Measurements from ENCODE around the gene CSH2. TPM values are rescaled to one million over a fixed set of nuclear protein-coding genes. Genes with fewer than 3 reads are reported as not detected.

Gene CSH2
- polyA plus RNA-seq, 1 donor, result 0.06 TPM

DNA sequence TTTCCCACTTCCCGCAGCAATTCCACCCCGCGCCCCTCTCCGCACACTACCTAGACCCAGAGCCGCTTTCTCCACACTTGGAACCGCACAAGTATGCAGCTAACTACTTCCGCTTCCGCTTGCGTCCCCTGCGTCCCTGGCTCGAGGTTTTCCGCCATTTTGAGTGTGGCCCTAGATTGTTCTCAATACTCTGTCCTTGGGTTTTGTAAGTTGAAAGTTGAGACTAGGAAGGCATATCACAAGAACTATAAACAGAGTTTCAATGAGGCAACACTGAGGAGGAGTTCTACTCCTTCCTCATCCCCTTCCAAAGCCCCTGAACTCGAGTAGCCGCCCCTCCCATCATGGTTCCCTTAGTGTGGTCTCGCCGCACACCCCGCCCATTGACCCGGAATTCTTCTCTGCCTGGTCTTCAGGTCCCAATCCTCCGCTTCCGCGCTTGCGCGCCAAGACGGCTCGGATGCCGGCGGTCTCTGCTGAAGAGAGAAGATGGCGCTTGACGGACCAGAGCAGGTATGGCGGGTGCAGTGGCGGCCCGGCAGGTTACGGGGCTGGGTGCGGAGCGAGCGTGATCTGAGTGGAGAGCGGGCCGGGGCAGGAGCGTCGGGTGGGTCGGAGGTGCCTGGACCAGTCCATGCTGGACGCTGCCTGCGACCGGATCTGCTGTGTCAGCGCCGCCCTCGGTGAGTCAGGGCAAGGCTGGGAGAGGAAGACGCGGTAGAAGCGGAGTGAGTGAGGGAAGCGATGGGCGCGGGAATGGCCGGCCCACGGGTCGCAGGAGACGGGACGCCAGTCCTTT is 46.3 kb downstream of the CSH2 start, which contains the start of the genes FTSJ3 and PSMC5:
Gene FTSJ3, minus strand, starts transcription at position 662 of the 799 bp plus-strand sequence. CDS start 761 bp downstream, outside the sequence.
Gene PSMC5, plus strand, starts transcription at position 430 of the 799 bp plus-strand sequence. Its CDS starts 60 bp downstream, at position 490.
- H3K9me3 ChIP-seq (ENCODE audit: control insufficient read depth, low read depth, low read length), result no peaks in the 10 kb centered on the region
- peaks cover 11% of the 10 kb centered on the region for H3K4me1 ChIP-seq (ENCODE audit: control insufficient read depth, insufficient read depth, low read length)
- 0% methylated on average over 1 of the region's 58 CpGs for WGBS (ENCODE audit: insufficient coverage, low lambda C conversion rate)
- H3K27ac ChIP-seq (ENCODE audit: low read length), result peak within 1 kb of the TSS; percentile 81
- no peaks in the 10 kb centered on the region for H3K27me3 ChIP-seq (ENCODE audit: control insufficient read depth, insufficient read depth, low read length)
- H3K4me3 ChIP-seq (ENCODE audit: low read length), result peak within 1 kb of the TSS; percentile 69
- peak; percentile 95 to 98 for DNase-seq
- H3K36me3 ChIP-seq (ENCODE audit: control insufficient read depth, insufficient read depth, low read length), result peaks cover 65% of the 10 kb centered on the region

GRCh38 chr17:63826468-63827001 is 46.9 kb downstream of the CSH2 start:
- WGBS (ENCODE audit: insufficient coverage, low lambda C conversion rate), result no CpG with 5 or more reads among the region's 31 CpGs
- peaks cover 65% of the 10 kb centered on the region for H3K36me3 ChIP-seq (ENCODE audit: control insufficient read depth, insufficient read depth, low read length)
- no peak for DNase-seq
- H3K4me3 ChIP-seq (ENCODE audit: low read length), result peak overlapping the region; percentile 69
- peaks cover 11% of the 10 kb centered on the region for H3K4me1 ChIP-seq (ENCODE audit: control insufficient read depth, insufficient read depth, low read length)
- peak overlapping the region; percentile 81 for H3K27ac ChIP-seq (ENCODE audit: low read length)
- no peaks in the 10 kb centered on the region for H3K9me3 ChIP-seq (ENCODE audit: control insufficient read depth, low read depth, low read length)
- no peaks in the 10 kb centered on the region for H3K27me3 ChIP-seq (ENCODE audit: control insufficient read depth, insufficient read depth, low read length)

DNA sequence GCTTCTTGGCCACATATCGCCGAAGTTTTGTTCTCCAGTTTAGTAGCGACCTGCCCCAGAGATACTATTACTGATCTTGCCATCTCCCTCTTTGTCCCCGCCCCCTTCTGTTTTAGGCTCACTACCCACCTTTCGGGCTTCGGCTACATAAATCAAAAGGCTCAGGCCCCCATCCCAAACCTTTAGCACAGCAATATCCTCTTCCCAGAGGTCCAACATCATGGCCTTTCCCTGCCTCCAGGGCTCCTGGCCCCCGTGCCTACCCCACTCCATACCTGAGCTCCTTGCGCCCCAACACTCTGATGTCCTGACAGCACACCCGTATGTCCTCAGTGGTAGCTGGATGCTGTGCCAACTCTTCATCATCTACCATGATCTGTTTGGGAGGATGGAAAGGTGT is 49.1 kb downstream of the CSH2 start:
- H3K4me3 ChIP-seq (ENCODE audit: low read length), result no peak overlapping the region
- H3K4me1 ChIP-seq (ENCODE audit: control insufficient read depth, insufficient read depth, low read length), result peaks cover 16% of the 10 kb centered on the region
- no peaks in the 10 kb centered on the region for H3K9me3 ChIP-seq (ENCODE audit: control insufficient read depth, low read depth, low read length)
- 94% methylated on average over 3 of the region's 9 CpGs for WGBS (ENCODE audit: insufficient coverage, low lambda C conversion rate)
- H3K36me3 ChIP-seq (ENCODE audit: control insufficient read depth, insufficient read depth, low read length), result peaks cover 62% of the 10 kb centered on the region
- no peak overlapping the region for H3K27ac ChIP-seq (ENCODE audit: low read length)
- no peaks in the 10 kb centered on the region for H3K27me3 ChIP-seq (ENCODE audit: control insufficient read depth, insufficient read depth, low read length)
- DNase-seq, result no peak

- DNase-seq, result no peak
- no peak overlapping the region for H3K27ac ChIP-seq (ENCODE audit: low read length)
- 100% methylated on average over 2 of the region's 13 CpGs for WGBS (ENCODE audit: insufficient coverage, low lambda C conversion rate)
- H3K9me3 ChIP-seq (ENCODE audit: control insufficient read depth, low read depth, low read length), result no peaks in the 10 kb centered on the region
- peaks cover 18% of the 10 kb centered on the region for H3K4me1 ChIP-seq (ENCODE audit: control insufficient read depth, insufficient read depth, low read length)
- H3K4me3 ChIP-seq (ENCODE audit: low read length), result no peak overlapping the region
- no peaks in the 10 kb centered on the region for H3K27me3 ChIP-seq (ENCODE audit: control insufficient read depth, insufficient read depth, low read length)
- H3K36me3 ChIP-seq (ENCODE audit: control insufficient read depth, insufficient read depth, low read length), result peaks cover 62% of the 10 kb centered on the region
These were observed 49.7 kb downstream of the CSH2 start for GRCh38 chr17:63823659-63824331.

GRCh38 chr17:63822537-63822936 is 50.9 kb downstream of the CSH2 start:
- no peaks in the 10 kb centered on the region for H3K27me3 ChIP-seq (ENCODE audit: control insufficient read depth, insufficient read depth, low read length)
- H3K36me3 ChIP-seq (ENCODE audit: control insufficient read depth, insufficient read depth, low read length), result peaks cover 74% of the 10 kb centered on the region
- H3K4me3 ChIP-seq (ENCODE audit: low read length), result no peak overlapping the region
- H3K4me1 ChIP-seq (ENCODE audit: control insufficient read depth, insufficient read depth, low read length), result peaks cover 16% of the 10 kb centered on the region
- H3K27ac ChIP-seq (ENCODE audit: low read length), result no peak overlapping the region
- no peaks in the 10 kb centered on the region for H3K9me3 ChIP-seq (ENCODE audit: control insufficient read depth, low read depth, low read length)
- DNase-seq, result no peak

Other genes starting within 250 kb of the CSH2 start
- gene LIMD2, start 173.6 kb downstream of the CSH2 start, polyA plus RNA-seq, result 19.4 TPM
- gene STRADA, start 131.9 kb downstream of the CSH2 start, polyA plus RNA-seq, result 43.3 TPM
- gene CCDC47, start 100.1 kb downstream of the CSH2 start, polyA plus RNA-seq, result 104 TPM
- 136 TPM for gene DDX42, start 99.5 kb downstream of the CSH2 start, polyA plus RNA-seq
- gene PSMC5, start 46.2 kb downstream of the CSH2 start, polyA plus RNA-seq, result 106 TPM
- 49.6 TPM for gene FTSJ3, start 46.0 kb downstream of the CSH2 start, polyA plus RNA-seq
- gene SMARCD2, start 31.0 kb downstream of the CSH2 start, polyA plus RNA-seq, result 63.6 TPM
- not detected for gene GH2, start 8.3 kb upstream of the CSH2 start, polyA plus RNA-seq
- 0.30 TPM for gene CSH1, start 22.9 kb upstream of the CSH2 start, polyA plus RNA-seq
- not detected for gene CSHL1, start 37.6 kb upstream of the CSH2 start, polyA plus RNA-seq
- not detected for gene GH1, start 45.2 kb upstream of the CSH2 start, polyA plus RNA-seq
- gene CD79B, start 58.7 kb upstream of the CSH2 start, polyA plus RNA-seq, result 1.2 TPM
- 0.22 TPM for gene SCN4A, start 99.2 kb upstream of the CSH2 start, polyA plus RNA-seq
- gene PRR29, start 124.7 kb upstream of the CSH2 start, polyA plus RNA-seq, result 1.2 TPM
- gene ICAM2, start 147.0 kb upstream of the CSH2 start, polyA plus RNA-seq, result 15.1 TPM